Measurements from ENCODE around the gene C6orf136.

- TF ChIP-seq ZC3H11A (IDR thresholded peaks at IDR 0.05) (no peak), CEBPB (IDR thresholded peaks at IDR 0.05) (no peak), KDM1A (IDR thresholded peaks at IDR 0.05; ENCODE audit: low read depth) (no peak), NFE2L2 (conservative IDR thresholded peaks at IDR 0.05; ENCODE audit: low read length) (no peak), SMC3 (IDR thresholded peaks at IDR 0.05) (no peak), CTCF (IDR thresholded peaks at IDR 0.05) (no peak), REST (IDR thresholded peaks at IDR 0.05) (no peak), USF2 (IDR thresholded peaks at IDR 0.05) (no peak)
Observed at GRCh38 chr6:30635834-30636233, 11.1 kb upstream of the C6orf136 start.
